ENCODE results near the gene RCBTB1. TPM values are rescaled to one million over a fixed set of nuclear protein-coding genes. Genes with fewer than 3 reads are reported as not detected.

The RCBTB1 gene
- total RNA-seq, 1 experiment from 2014 or later = 6.3 TPM

GRCh38 chr13:49559006-49559405, 26.4 kb downstream of the RCBTB1 start:
- Mint-ChIP-seq H3K36me3 (ENCODE audit: insufficient read depth, unreplicated experiment) (no peaks in the 10 kb centered on the region), H3K27me3 (ENCODE audit: unreplicated experiment) (no peaks in the 10 kb centered on the region), H3K9me3 (ENCODE audit: low read depth, unreplicated experiment) (no peaks in the 10 kb centered on the region), H3K27ac (ENCODE audit: unreplicated experiment) (no peak overlapping the region), H3K4me1 (ENCODE audit: low read depth, unreplicated experiment) (peaks cover 16% of the 10 kb centered on the region), H3K4me3 (ENCODE audit: low read depth, unreplicated experiment) (no peak overlapping the region)
- TF ChIP-seq CTCF (IDR thresholded peaks at IDR 0.05; ENCODE audit: unreplicated experiment) = no peak
- CTCF ChIA-PET = no interaction called here
- DNase-seq = no peak
- BruUV-seq (replicated peaks) = no TSS peak
- intact Hi-C loops (cut with micrococcal nuclease; ENCODE audit: unreplicated experiment) = no loop called here

GRCh38 chr13:49554387-49554786, 31.0 kb downstream of the RCBTB1 start:
- intact Hi-C loops (cut with micrococcal nuclease; ENCODE audit: unreplicated experiment) = no loop called here
- TF ChIP-seq CTCF (IDR thresholded peaks at IDR 0.05; ENCODE audit: unreplicated experiment) = no peak
- H3K4me3 Mint-ChIP-seq (ENCODE audit: low read depth, unreplicated experiment) = no peak overlapping the region
- H3K27me3 Mint-ChIP-seq (ENCODE audit: unreplicated experiment) = no peaks in the 10 kb centered on the region
- CTCF ChIA-PET = no interaction called here
- H3K9me3 Mint-ChIP-seq (ENCODE audit: low read depth, unreplicated experiment) = no peaks in the 10 kb centered on the region
- no peak overlapping the region for H3K27ac Mint-ChIP-seq (ENCODE audit: unreplicated experiment)
- no peaks in the 10 kb centered on the region for H3K36me3 Mint-ChIP-seq (ENCODE audit: insufficient read depth, unreplicated experiment)
- BruUV-seq (replicated peaks) = no TSS peak
- H3K4me1 Mint-ChIP-seq (ENCODE audit: low read depth, unreplicated experiment) = no peaks in the 10 kb centered on the region
- no peak for DNase-seq

GRCh38 chr13:49553888-49554287, 31.5 kb downstream of the RCBTB1 start:
- no peak for TF ChIP-seq CTCF (IDR thresholded peaks at IDR 0.05; ENCODE audit: unreplicated experiment)
- Mint-ChIP-seq H3K27ac (ENCODE audit: unreplicated experiment) (no peak overlapping the region), H3K4me1 (ENCODE audit: low read depth, unreplicated experiment) (no peaks in the 10 kb centered on the region), H3K4me3 (ENCODE audit: low read depth, unreplicated experiment) (no peak overlapping the region), H3K36me3 (ENCODE audit: insufficient read depth, unreplicated experiment) (no peaks in the 10 kb centered on the region), H3K9me3 (ENCODE audit: low read depth, unreplicated experiment) (no peaks in the 10 kb centered on the region), H3K27me3 (ENCODE audit: unreplicated experiment) (no peaks in the 10 kb centered on the region)
- BruUV-seq (replicated peaks) = no TSS peak
- CTCF ChIA-PET = no interaction called here
- DNase-seq = no peak
- intact Hi-C loops (cut with micrococcal nuclease; ENCODE audit: unreplicated experiment) = no loop called here

GRCh38 chr13:49550942-49551644, 34.3 kb downstream of the RCBTB1 start:
- Mint-ChIP-seq H3K27ac (ENCODE audit: unreplicated experiment) (no peak overlapping the region), H3K4me3 (ENCODE audit: low read depth, unreplicated experiment) (no peak overlapping the region), H3K27me3 (ENCODE audit: unreplicated experiment) (no peaks in the 10 kb centered on the region), H3K4me1 (ENCODE audit: low read depth, unreplicated experiment) (no peaks in the 10 kb centered on the region), H3K9me3 (ENCODE audit: low read depth, unreplicated experiment) (no peaks in the 10 kb centered on the region), H3K36me3 (ENCODE audit: insufficient read depth, unreplicated experiment) (no peaks in the 10 kb centered on the region)
- BruUV-seq (replicated peaks) = no TSS peak
- intact Hi-C loops (cut with micrococcal nuclease; ENCODE audit: unreplicated experiment) = no loop called here
- no peak for TF ChIP-seq CTCF (IDR thresholded peaks at IDR 0.05; ENCODE audit: unreplicated experiment)
- CTCF ChIA-PET = interaction anchor here (0.6 to 0.9 kb wide), 3 partner anchors 9 to 180 kb away, joined by 5 to 8 read pairs (median 5); no protein-coding TSS in a partner anchor
- DNase-seq = no peak

Data from Calu3 (cell line).